Prostate gland (tissue), 2 donors: ENCODE measurements around the gene TREML1. TPM values are rescaled to one million over a fixed set of nuclear protein-coding genes. Genes with fewer than 3 reads are reported as not detected.
"Not testable (repeated sequence)": the region's sequence is repeated elsewhere in the genome, so short reads cannot be mapped to it uniquely, and the experiment has no call there.

Experiments used
- DNase-seq: peaks from one replicate; pipeline ENCODE4 v3.0.0-alpha.2; 2019; ENCODE audit warnings: low spot score
- H3K27ac ChIP-seq, 2 donors: fragments of 200-600 bp; sonication (generic); 2 replicates each; pipeline ENCODE4 v1.5.1; 2017 to 2019
- H3K27me3 ChIP-seq: fragments of 200-600 bp; sonication (generic); replicated peaks from 2 replicates; pipeline ENCODE4 v1.5.1; 2019; ENCODE audit not compliant: insufficient read depth
- H3K36me3 ChIP-seq, 2 donors: fragments of 200-600 bp; sonication (generic); 1 replicate in 1 of 2; 2 replicates in 1 of 2; pipeline versions ENCODE4 v1.5.1 to v1.8.1; 2017 to 2019
- H3K4me1 ChIP-seq: fragments of 200-600 bp; sonication (generic); replicated peaks from 2 replicates; pipeline ENCODE4 v1.5.1; 2019
- H3K4me3 ChIP-seq, 2 donors: fragments of 200-600 bp; sonication (generic); 2 replicates each; pipeline ENCODE4 v1.5.1; 2017 to 2019
- H3K9me3 ChIP-seq: fragments of 200-600 bp; sonication (generic); 2 replicates; pipeline ENCODE4 v1.5.1; 2017
- CTCF ChIP-seq, 4 experiments: fragments of 200-600 bp in 2 of 4; fragments of 450-650 bp in 2 of 4; sonication (generic) in 2 of 4; IDR thresholded peaks; 1 replicate in 3 of 4; 2 replicates in 1 of 4; pipeline ENCODE4 v1.5.1; 2016 to 2019; ENCODE audit warnings: antibody characterized with exemption in 4 of 4, mild to moderate bottlenecking in 2 of 4, moderate library complexity in 2 of 4
- POLR2A ChIP-seq: fragments of 450-650 bp; IDR thresholded peaks from one replicate; pipeline ENCODE4 v1.6.1; 2016; ENCODE audit warnings: antibody characterized with exemption, mild to moderate bottlenecking
- POLR2AphosphoS5 ChIP-seq: sonication (generic); formaldehyde crosslinking; IDR thresholded peaks from one replicate; pipeline ENCODE4 v1.6.1; 2017; ENCODE audit warnings: antibody characterized with exemption
- WGBS: methylation state at CpG from one replicate; pipeline ENCODE4 v1.1.5; 2018; 5-methylcytosine and 5-hydroxymethylcytosine counted together
- intact Hi-C: fragments of 100-400 bp; cut with DNase I; formaldehyde crosslinking; loops from one replicate; pipeline ENCODE4 v1.14.2; 2022
- total RNA-seq, 2 donors: library from RNA; depleted of rRNA; stranded (reverse); fragments of >200 nt; gene quantifications; one replicate each; pipeline ENCODE4 v1.1.0, GENCODE V29; 2016

The TREML1 gene
- total RNA-seq, 2 donors from 2014 or later: not detected

DNA sequence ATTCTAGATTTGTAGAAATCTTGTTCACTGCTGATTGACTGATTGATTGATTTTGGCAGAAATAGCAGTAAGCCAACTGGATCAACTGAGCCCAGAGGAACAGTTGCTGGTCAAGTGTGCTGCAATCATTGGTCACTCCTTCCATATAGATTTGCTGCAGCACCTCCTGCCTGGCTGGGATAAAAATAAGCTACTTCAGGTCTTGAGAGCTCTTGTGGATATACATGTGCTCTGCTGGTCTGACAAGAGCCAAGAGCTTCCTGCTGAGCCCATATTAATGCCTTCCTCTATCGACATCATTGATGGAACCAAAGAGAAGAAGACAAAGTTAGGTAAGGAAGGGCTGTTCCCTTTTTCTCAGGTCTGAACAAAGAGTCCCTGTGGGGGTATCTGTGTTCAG lies 31.2 kb downstream of the TREML1 start:
- H3K4me3 ChIP-seq: no peak overlapping the region
- no peaks in the 10 kb centered on the region for H3K27me3 ChIP-seq
- H3K27ac ChIP-seq: no peak overlapping the region
- no peak for DNase-seq
- TF ChIP-seq POLR2AphosphoS5: no peak
- no peak for TF ChIP-seq CTCF (IDR thresholded peaks at IDR 0.05)
- no peak for TF ChIP-seq POLR2A
- no peaks in the 10 kb centered on the region for H3K9me3 ChIP-seq
- no peaks in the 10 kb centered on the region for H3K4me1 ChIP-seq
- H3K36me3 ChIP-seq: no peaks in the 10 kb centered on the region
- 100% methylated on average over 1 of the region's 1 CpG for WGBS
- intact Hi-C loops: no loop called here

- Histone ChIP-seq H3K27ac (no peak overlapping the region), H3K4me3 (no peak overlapping the region), H3K9me3 (no peaks in the 10 kb centered on the region), H3K36me3 (no peaks in the 10 kb centered on the region), H3K4me1 (no peaks in the 10 kb centered on the region), H3K27me3 (no peaks in the 10 kb centered on the region)
- WGBS: 93% methylated on average over 1 of the region's 1 CpG
- DNase-seq: no peak
- TF ChIP-seq POLR2A: no peak
- TF ChIP-seq CTCF (IDR thresholded peaks at IDR 0.05): no peak
- no peak for TF ChIP-seq POLR2AphosphoS5
- intact Hi-C loops: no loop called here
Observed at GRCh38 chr6:41122373-41122772, 31.8 kb downstream of the TREML1 start.

GRCh38 chr6:41120058-41120457 lies 34.1 kb downstream of the TREML1 start:
- intact Hi-C loops: no loop called here
- no peaks in the 10 kb centered on the region for H3K36me3 ChIP-seq
- TF ChIP-seq CTCF (IDR thresholded peaks at IDR 0.05) (no peak), POLR2A (no peak), POLR2AphosphoS5 (no peak)
- H3K27me3 ChIP-seq: no peaks in the 10 kb centered on the region
- DNase-seq: no peak
- no peaks in the 10 kb centered on the region for H3K9me3 ChIP-seq
- no peaks in the 10 kb centered on the region for H3K4me1 ChIP-seq
- no peak overlapping the region for H3K4me3 ChIP-seq
- H3K27ac ChIP-seq: no peak overlapping the region
- WGBS: 95% methylated on average over 1 of the region's 1 CpG

DNA sequence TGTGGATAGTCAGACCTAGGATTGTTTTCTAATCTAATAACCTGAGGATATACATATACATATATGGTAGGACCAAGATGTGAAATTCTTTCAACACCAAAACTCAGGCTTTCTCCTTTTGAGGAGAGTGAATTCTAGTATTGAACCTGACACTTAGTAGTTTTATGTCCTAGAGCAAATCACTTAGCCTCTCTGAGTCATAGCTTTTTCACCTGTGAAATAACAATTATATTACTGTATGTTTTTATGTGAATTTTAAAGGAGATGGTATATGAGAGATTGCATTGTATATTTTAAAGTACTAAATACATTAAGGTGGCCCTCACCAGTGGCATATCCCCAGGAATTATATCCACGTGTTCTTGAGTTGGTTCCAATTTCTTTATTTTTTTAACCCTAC lies 34.6 kb downstream of the TREML1 start:
- H3K9me3 ChIP-seq: no peaks in the 10 kb centered on the region
- H3K36me3 ChIP-seq: no peaks in the 10 kb centered on the region
- intact Hi-C loops: no loop called here
- 55% methylated on average over 1 of the region's 1 CpG for WGBS
- H3K27ac ChIP-seq: no peak overlapping the region
- DNase-seq: no peak
- H3K4me3 ChIP-seq: no peak overlapping the region
- no peak for TF ChIP-seq POLR2AphosphoS5
- TF ChIP-seq POLR2A: no peak
- no peak for TF ChIP-seq CTCF (IDR thresholded peaks at IDR 0.05)
- no peaks in the 10 kb centered on the region for H3K4me1 ChIP-seq
- H3K27me3 ChIP-seq: no peaks in the 10 kb centered on the region

DNA sequence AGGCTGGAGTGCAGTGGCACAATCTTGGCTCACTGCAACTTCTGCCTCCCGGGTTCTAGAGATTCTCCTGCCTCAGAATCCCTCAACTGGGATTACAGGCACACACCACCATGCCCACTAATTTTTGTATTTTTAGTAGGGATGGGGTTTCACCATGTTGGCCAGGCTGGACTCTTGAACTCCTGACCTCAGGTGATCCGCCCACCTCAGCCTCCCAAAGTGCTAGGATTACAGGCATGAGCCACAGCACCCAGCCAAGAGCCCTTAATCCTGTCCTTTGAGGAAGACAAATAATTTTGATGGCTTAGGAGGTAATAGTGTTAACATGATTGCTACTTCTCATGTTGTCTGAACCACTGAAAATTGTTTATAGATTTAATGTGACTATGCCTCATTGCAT lies 39.1 kb downstream of the TREML1 start:
- H3K4me3 ChIP-seq, H3K27me3 ChIP-seq, H3K9me3 ChIP-seq, H3K27ac ChIP-seq, DNase-seq, intact Hi-C loops, H3K36me3 ChIP-seq, H3K4me1 ChIP-seq: not testable (repeated sequence)
- 100% methylated on average over 2 of the region's 2 CpGs for WGBS
